GM12874 (cell line): ENCODE data around the gene MYO3B.

Experiments
- CTCF ChIP-seq: IDR thresholded peaks from 2 replicates; pipeline ENCODE4 v1.5.1; 2011; ENCODE audit warnings: low read depth, mild to moderate bottlenecking, control low read depth, low read length, moderate library complexity; ENCODE audit not compliant: insufficient read depth

Gene MYO3B

GRCh38 chr2:170214309-170214948, 36.5 kb downstream of the MYO3B start:
- TF ChIP-seq CTCF, result no peak

- no peak for TF ChIP-seq CTCF
Measured at GRCh38 chr2:170215021-170215420, 37.1 kb downstream of the MYO3B start.

- no peak for TF ChIP-seq CTCF
Measured at GRCh38 chr2:170216428-170216827, 38.5 kb downstream of the MYO3B start.

GRCh38 chr2:170216981-170217380, 39.0 kb downstream of the MYO3B start:
- TF ChIP-seq CTCF, result no peak

GRCh38 chr2:170217778-170218251, 39.9 kb downstream of the MYO3B start:
- TF ChIP-seq CTCF, result no peak

GRCh38 chr2:170218456-170218855, 40.5 kb downstream of the MYO3B start:
- TF ChIP-seq CTCF, result no peak

- TF ChIP-seq CTCF, result no peak
Measured at GRCh38 chr2:170218931-170219330, 41.0 kb downstream of the MYO3B start.
